K562 (cell line): Measurements from ENCODE around the gene IRF5. TPM values are rescaled to one million over a fixed set of nuclear protein-coding genes. Genes with fewer than 3 reads are reported as not detected.
A peak's percentile ranks its signal among the peaks of the same experiment; 100 is the strongest.

Experiments
- ATAC-seq: fragments of 200-7000 bp; cut with Tn5 transposase; 3 replicates; pipeline ENCODE4 v1.9.1; 2020; ENCODE audit warnings: moderate library complexity
- BruUV-seq: library from RNA; stranded (reverse); fragments of 400-500 nt; replicated peaks from 2 replicates; lab custom pipeline; 2021; lab: Mats Ljungman, UMichigan
- CTCF ChIA-PET: fragments of 300-600 bp; formaldehyde crosslinking; extraction: SDS; loops from one replicate; lab custom pipeline; 2021; ENCODE audit warnings: low intra/inter-chr PET ratio; lab: Yijun Ruan, JAX
- POLR2A ChIA-PET: fragments of 300-600, 350-650 bp; sonication (Branson Sonifier 250); formaldehyde crosslinking; extraction: SDS; loops from one replicate; lab custom pipeline; 2021; ENCODE audit warnings: antibody characterized with exemption, inconsistent platforms; lab: Yijun Ruan, JAX
- DNase-seq, 4 experiments: peaks; one replicate each; pipeline versions ENCODE4 v3.0.0 to v3.0.0-alpha.2; 2011 to 2018; ENCODE audit warnings: low spot score in 3 of 4, mixed read lengths in 3 of 4; ENCODE audit errors: extremely low read depth in 1 of 4
- FAIRE-seq: peaks from 2 replicates; lab custom pipeline; 2011; peaks lifted over from hg19 to GRCh38; lab: Jason Lieb, UNC
- H2AFZ ChIP-seq: 2 replicates; pipeline ENCODE4 v1.6.0; 2011; ENCODE audit warnings: low read depth, low read length, control low read depth, inconsistent platforms
- H3K27ac ChIP-seq: fragments of 200-600 bp; 3 replicates; pipeline ENCODE4 v1.8.0; 2011; ENCODE audit warnings: low read depth, mild to moderate bottlenecking, control low read depth, inconsistent platforms, low read length, moderate library complexity, mixed read lengths; ENCODE audit errors: extremely low read depth
- H3K27me3 ChIP-seq, 2 experiments: fragments of 300-600 bp in 1 of 2; 2 replicates in 1 of 2; 3 replicates in 1 of 2; pipeline versions ENCODE4 v1.6.0 to v1.8.0; 2011; ENCODE audit warnings: inconsistent platforms in 2 of 2, low read length in 2 of 2, mild to moderate bottlenecking in 1 of 2, mixed read lengths in 1 of 2, moderate library complexity in 1 of 2; ENCODE audit not compliant: control insufficient read depth in 2 of 2, insufficient read depth in 2 of 2
- H3K36me3 ChIP-seq: fragments of 300-600 bp; 3 replicates; pipeline ENCODE4 v1.8.0; 2011; ENCODE audit warnings: mild to moderate bottlenecking, low read length, inconsistent platforms; ENCODE audit not compliant: control insufficient read depth, insufficient read depth
- H3K4me1 ChIP-seq, 2 experiments: fragments of 200-600 bp in 1 of 2; replicated peaks in 1 of 2; 2 replicates in 1 of 2; 3 replicates in 1 of 2; pipeline versions ENCODE4 v1.5.1 to v1.8.0; 2011; ENCODE audit warnings: inconsistent platforms in 2 of 2, low read length in 2 of 2, mild to moderate bottlenecking in 1 of 2, mixed read lengths in 1 of 2, moderate library complexity in 1 of 2; ENCODE audit not compliant: control insufficient read depth in 2 of 2, insufficient read depth in 2 of 2
- H3K4me2 ChIP-seq: 2 replicates; pipeline ENCODE4 v1.6.1; 2011; ENCODE audit warnings: low read length, control low read depth, inconsistent platforms, mixed read lengths; ENCODE audit not compliant: insufficient read depth
- H3K4me3 ChIP-seq: fragments of 200-600 bp; sonication (generic), shearing (Covaris generic); 2 replicates; pipeline ENCODE4 v1.5.1; 2016; ENCODE audit warnings: control low read depth, inconsistent platforms
- H3K79me2 ChIP-seq: fragments of 200-600 bp; 3 replicates; pipeline ENCODE4 v1.8.0; 2011; ENCODE audit warnings: low read length, inconsistent platforms; ENCODE audit not compliant: control insufficient read depth, insufficient read depth
- H3K9ac ChIP-seq, 2 experiments: 2 replicates each; pipeline versions ENCODE4 v1.6.0 to v1.6.1; 2011; ENCODE audit warnings: low read depth in 2 of 2, low read length in 2 of 2, control low read depth in 1 of 2, inconsistent platforms in 1 of 2, mild to moderate bottlenecking in 1 of 2, mixed read lengths in 1 of 2; ENCODE audit not compliant: insufficient read depth in 1 of 2
- H3K9me1 ChIP-seq: one replicate; pipeline ENCODE4 v1.6.0; 2011; ENCODE audit warnings: inconsistent platforms, mild to moderate bottlenecking, low read length, moderate library complexity; ENCODE audit not compliant: control insufficient read depth, insufficient read depth
- H3K9me3 ChIP-seq: replicated peaks from 2 replicates; pipeline ENCODE4 v1.5.1; 2011; ENCODE audit warnings: low read depth, low read length, inconsistent platforms; ENCODE audit not compliant: control insufficient read depth, insufficient read depth
- H4K20me1 ChIP-seq: replicated peaks from 2 replicates; pipeline ENCODE4 v1.6.1; 2011; ENCODE audit warnings: low read length, inconsistent platforms, mixed read lengths; ENCODE audit not compliant: control insufficient read depth, insufficient read depth
- CBX3 ChIP-seq, 2 experiments: IDR thresholded peaks; 1 replicate in 1 of 2; 2 replicates in 1 of 2; pipeline ENCODE4 v1.6.1; 2012; ENCODE audit warnings: inconsistent platforms in 2 of 2, low read length in 2 of 2, borderline replicate concordance in 1 of 2, control low read depth in 1 of 2
- CTCFL ChIP-seq: IDR thresholded peaks from 2 replicates; pipeline ENCODE4 v1.6.1; 2011; ENCODE audit warnings: borderline replicate concordance, low read depth, mild to moderate bottlenecking, moderate library complexity, low read length; ENCODE audit not compliant: insufficient read depth, poor library complexity, severe bottlenecking
- ETS1 ChIP-seq: conservative IDR thresholded peaks from 2 replicates; pipeline ENCODE4 v1.6.1; 2011; ENCODE audit warnings: low read depth, mild to moderate bottlenecking, low read length; ENCODE audit not compliant: control insufficient read depth
- FIP1L1 ChIP-seq: fragments of 200-400 bp; formaldehyde crosslinking; IDR thresholded peaks from 2 replicates; pipeline ENCODE4 v1.6.1; 2018; ENCODE audit warnings: mild to moderate bottlenecking, low read depth, low read length; ENCODE audit not compliant: poor library complexity, severe bottlenecking
- KDM5B ChIP-seq: fragments of 200-600 bp; sonication (generic); IDR thresholded peaks from 2 replicates; pipeline ENCODE4 v1.6.1; 2012; ENCODE audit warnings: low read depth, mild to moderate bottlenecking, moderate library complexity, low read length, control low read depth, inconsistent platforms; ENCODE audit not compliant: insufficient replicate concordance
- MYNN ChIP-seq, 2 experiments: sonication (generic); formaldehyde crosslinking in 1 of 2; IDR thresholded peaks; 2 replicates each; pipeline versions ENCODE4 v1.5.0 to v1.6.1; 2016 to 2020; ENCODE audit warnings: antibody characterized with exemption in 1 of 2, missing genetic modification reagents in 1 of 2
- POLR2G ChIP-seq: fragments of 200-400 bp; formaldehyde crosslinking; IDR thresholded peaks from 2 replicates; pipeline ENCODE4 v1.6.1; 2017; ENCODE audit warnings: low read depth, mild to moderate bottlenecking, antibody characterized with exemption, low read length, moderate library complexity
- RBM22 ChIP-seq: fragments of 200-400 bp; formaldehyde crosslinking; IDR thresholded peaks from 2 replicates; pipeline ENCODE4 v1.6.1; 2018; ENCODE audit warnings: low read length, low read depth; ENCODE audit not compliant: poor library complexity, severe bottlenecking
- WGBS: fragments of 100-300 bp; shearing (Covaris generic); methylation state at CpG from one replicate; pipeline ENCODE4 v1.1.6; 2016; ENCODE audit warnings: low coverage, mixed read lengths; ENCODE audit not compliant: insufficient coverage; ENCODE audit errors: missing lambda C conversion rate; 5-methylcytosine and 5-hydroxymethylcytosine counted together
- in situ Hi-C: fragments of 300-500 bp; cut with MboI; formaldehyde crosslinking; loops from 4 replicates; pipeline ENCODE4 v1.15.0; 2018; ENCODE audit warnings: inconsistent platforms, mixed read lengths
- intact Hi-C: fragments of 100-400 bp; cut with micrococcal nuclease; formaldehyde crosslinking; loops from 2 replicates; pipeline ENCODE4 v1.14.2; 2022
- polyA plus RNA-seq, 8 experiments: library from polyadenylated mRNA; depleted of rRNA in 4 of 8; stranded (reverse) in 5 of 8; unstranded in 3 of 8; fragments of >200 nt; fragmentation: Nextera tagmentation in 2 of 8; fragmentation: Illumina TruSeq in 1 of 8; extraction: Ambion mirVana in 2 of 8; extraction: Trizol in 1 of 8; gene quantifications; 2 replicates each; pipeline versions ENCODE4 v1.2.1 to v1.2.3, GENCODE V29; 2011 to 2014; ENCODE audit warnings: inconsistent platforms in 1 of 8, missing spikeins in 1 of 8
- total RNA-seq, 7 experiments: library from RNA; depleted of rRNA in 6 of 7; stranded (reverse); fragments of >200 nt in 6 of 7; fragmentation: Illumina TruSeq in 2 of 7; extraction: Trizol in 2 of 7; gene quantifications; 2 replicates each; pipeline versions ENCODE4 v1.2.1 to v1.2.3, GENCODE V29; 2011 to 2021; ENCODE audit warnings: low replicate concordance in 1 of 7

IRF5 gene
- total and polyA plus RNA-seq, 9 of the 15 experiments (the other 6 are each of a cell fraction or from before 2014, with no cell fraction given) = 0.04 TPM; not detected in 8

GRCh38 chr7:128946936-128947830 is 9.5 kb downstream of the IRF5 start (continued):
- TF ChIP-seq CTCFL (peak; percentile 66), ETS1 (0 out of 2 replicates have a peak, but pooled peaks have one; percentile 40)

- 51% methylated on average over 9 of the region's 9 CpGs for WGBS
- Histone ChIP-seq H4K20me1 (peaks cover 3% of the 10 kb centered on the region), H3K36me3 (peaks cover 14% of the 10 kb centered on the region; the same call in 2 of the 3 replicates), H3K4me2 (no peak overlapping the region), H3K4me3 (no peak overlapping the region), H3K9me3 (no peaks in the 10 kb centered on the region), H3K79me2 (no peaks in the 10 kb centered on the region), H3K9me1 (no peaks in the 10 kb centered on the region), H3K9ac (no peak overlapping the region), H2AFZ (no peak overlapping the region), H3K27ac (no peak overlapping the region), H3K27me3 (peaks cover 20 to 26% of the 10 kb centered on the region in 2 experiments; a peak in 4 of 5 replicates), H3K4me1 (peaks cover 0 to 21% of the 10 kb centered on the region in 2 experiments; a peak in 2 of 5 replicates)
- DNase-seq = no peak
- no TSS peak for BruUV-seq
- 0 out of 2 replicates have a peak, but pooled peaks have one; percentile 31 for TF ChIP-seq MYNN (IDR thresholded peaks at IDR 0.05)
- no peak for TF ChIP-seq MYNN (CRISPR knock-in tag; IDR thresholded peaks at IDR 0.05)
- TF ChIP-seq CBX3 (IDR thresholded peaks at IDR 0.05; ENCODE audit: borderline replicate concordance in 1 of 2, low read length in 2 of 2) = no peak
- TF ChIP-seq KDM5B = no peak
- peak; percentile 57 for TF ChIP-seq RBM22
- TF ChIP-seq FIP1L1 = peak; percentile 5
- TF ChIP-seq POLR2G = peak; percentile 37
- ChIA-PET CTCF (no interaction called here), POLR2A (interaction anchor here (0.6 to 4.5 kb wide), 14 partner anchors 8 to 542 kb away, joined by 3 to 28 read pairs (median 3); partner anchors contain the start of genes IRF5, TNPO3 and TSPAN33)
- ATAC-seq = peak; percentile 3
- in situ Hi-C loops = no loop called here
- intact Hi-C loops = no loop called here
- FAIRE-seq = no peak
Measured at GRCh38 chr7:128947854-128948253, 10.1 kb downstream of the IRF5 start.
